ENCODE results near the gene INPP5E. TPM values are rescaled to one million over a fixed set of nuclear protein-coding genes. Genes with fewer than 3 reads are reported as not detected.

INPP5E gene
- total RNA-seq, 1 donor from 2014 or later: 29.6 TPM

- DNase-seq (ENCODE audit: low read depth, low spot score): no peak
- Mint-ChIP-seq H3K36me3 (ENCODE audit: low read depth) (peaks cover 17% of the 10 kb centered on the region), H3K27me3 (ENCODE audit: low read depth) (no peaks in the 10 kb centered on the region), H3K4me1 (no peaks in the 10 kb centered on the region), H3K27ac (ENCODE audit: unreplicated experiment) (no peak overlapping the region), H3K9me3 (no peaks in the 10 kb centered on the region), H3K4me3 (no peak overlapping the region)
- peak; percentile 21 for TF ChIP-seq CTCF (conservative IDR thresholded peaks at IDR 0.05)
Observed at GRCh38 chr9:136451221-136451877, 11.7 kb upstream of the INPP5E start.

- no peaks in the 10 kb centered on the region for H3K4me1 Mint-ChIP-seq
- H3K27me3 Mint-ChIP-seq (ENCODE audit: low read depth): no peaks in the 10 kb centered on the region
- DNase-seq (ENCODE audit: low read depth, low spot score): no peak
- TF ChIP-seq CTCF (conservative IDR thresholded peaks at IDR 0.05): no peak
- no peak overlapping the region for H3K27ac Mint-ChIP-seq (ENCODE audit: unreplicated experiment)
- H3K9me3 Mint-ChIP-seq: no peaks in the 10 kb centered on the region
- H3K4me3 Mint-ChIP-seq: no peak overlapping the region
- peaks cover 19% of the 10 kb centered on the region for H3K36me3 Mint-ChIP-seq (ENCODE audit: low read depth)
Observed at GRCh38 chr9:136448655-136449054, 9.0 kb upstream of the INPP5E start.

- H3K4me3 Mint-ChIP-seq: no peak overlapping the region
- H3K27ac Mint-ChIP-seq (ENCODE audit: unreplicated experiment): no peak overlapping the region
- peaks cover 17% of the 10 kb centered on the region for H3K36me3 Mint-ChIP-seq (ENCODE audit: low read depth)
- no peaks in the 10 kb centered on the region for H3K27me3 Mint-ChIP-seq (ENCODE audit: low read depth)
- TF ChIP-seq CTCF (conservative IDR thresholded peaks at IDR 0.05): no peak
- no peak for DNase-seq (ENCODE audit: low read depth, low spot score)
- no peaks in the 10 kb centered on the region for H3K4me1 Mint-ChIP-seq
- no peaks in the 10 kb centered on the region for H3K9me3 Mint-ChIP-seq
Observed at GRCh38 chr9:136447173-136447778, 7.6 kb upstream of the INPP5E start.

DNA sequence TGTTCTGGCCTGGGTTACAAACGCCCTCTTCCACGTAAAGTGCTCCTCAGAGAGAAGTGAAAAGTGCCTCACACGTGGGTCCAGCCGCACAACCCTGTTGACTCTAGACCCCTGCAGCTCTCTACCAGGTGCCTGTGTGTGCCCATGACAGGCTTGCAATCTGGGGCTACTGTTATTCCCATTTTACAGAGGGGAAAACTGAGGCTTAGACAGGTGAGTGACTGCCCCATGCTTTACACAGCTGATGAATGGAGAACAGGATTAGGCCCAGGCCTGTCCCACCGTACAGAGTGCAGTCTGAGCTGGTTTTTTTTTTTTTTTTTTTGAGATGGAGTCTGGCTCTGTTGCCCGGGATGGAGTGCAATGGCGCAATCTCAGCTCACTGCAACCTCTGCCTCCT, 6.2 kb upstream of the INPP5E start:
- H3K27ac Mint-ChIP-seq (ENCODE audit: unreplicated experiment): peak overlapping the region; percentile 6
- DNase-seq (ENCODE audit: low read depth, low spot score): no peak
- H3K4me1 Mint-ChIP-seq: no peaks in the 10 kb centered on the region
- no peaks in the 10 kb centered on the region for H3K9me3 Mint-ChIP-seq
- no peaks in the 10 kb centered on the region for H3K27me3 Mint-ChIP-seq (ENCODE audit: low read depth)
- H3K4me3 Mint-ChIP-seq: no peak overlapping the region
- TF ChIP-seq CTCF (conservative IDR thresholded peaks at IDR 0.05): no peak
- H3K36me3 Mint-ChIP-seq (ENCODE audit: low read depth): peaks cover 15% of the 10 kb centered on the region

DNA sequence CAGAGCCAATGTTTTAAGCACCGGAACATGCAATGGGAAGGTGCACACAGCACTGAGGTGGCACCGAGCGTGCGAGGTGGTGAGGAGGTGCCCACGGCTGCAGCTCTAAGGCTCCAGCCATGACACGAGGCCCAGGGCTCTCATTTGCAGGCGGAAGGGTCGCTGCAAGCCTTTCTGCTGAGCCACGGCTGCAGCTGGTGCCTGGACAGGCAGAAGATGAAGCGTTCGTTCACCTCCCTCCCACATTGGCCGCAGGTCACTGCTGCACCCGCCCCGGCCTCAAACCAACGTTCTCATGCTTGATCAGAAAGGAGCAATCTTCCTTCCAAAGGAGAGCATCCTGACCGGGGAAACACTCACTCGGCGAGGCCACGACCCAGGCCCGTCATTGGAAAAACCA, 4.5 kb upstream of the INPP5E start:
- Mint-ChIP-seq H3K27me3 (ENCODE audit: low read depth) (no peaks in the 10 kb centered on the region), H3K4me3 (no peak overlapping the region), H3K9me3 (no peaks in the 10 kb centered on the region), H3K27ac (ENCODE audit: unreplicated experiment) (no peak overlapping the region), H3K36me3 (ENCODE audit: low read depth) (peaks cover 15% of the 10 kb centered on the region), H3K4me1 (peaks cover 4% of the 10 kb centered on the region)
- no peak for DNase-seq (ENCODE audit: low read depth, low spot score)
- no peak for TF ChIP-seq CTCF (conservative IDR thresholded peaks at IDR 0.05)
